CMK (cell line): Measurements from ENCODE around the gene RIPPLY3.

ENCODE experiments used
- DNase-seq: peaks from one replicate; pipeline ENCODE4 v3.0.0-alpha.2; 2010; ENCODE audit warnings: low read depth

Gene RIPPLY3, protein sequence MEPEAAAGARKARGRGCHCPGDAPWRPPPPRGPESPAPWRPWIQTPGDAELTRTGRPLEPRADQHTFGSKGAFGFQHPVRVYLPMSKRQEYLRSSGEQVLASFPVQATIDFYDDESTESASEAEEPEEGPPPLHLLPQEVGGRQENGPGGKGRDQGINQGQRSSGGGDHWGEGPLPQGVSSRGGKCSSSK

DNA sequence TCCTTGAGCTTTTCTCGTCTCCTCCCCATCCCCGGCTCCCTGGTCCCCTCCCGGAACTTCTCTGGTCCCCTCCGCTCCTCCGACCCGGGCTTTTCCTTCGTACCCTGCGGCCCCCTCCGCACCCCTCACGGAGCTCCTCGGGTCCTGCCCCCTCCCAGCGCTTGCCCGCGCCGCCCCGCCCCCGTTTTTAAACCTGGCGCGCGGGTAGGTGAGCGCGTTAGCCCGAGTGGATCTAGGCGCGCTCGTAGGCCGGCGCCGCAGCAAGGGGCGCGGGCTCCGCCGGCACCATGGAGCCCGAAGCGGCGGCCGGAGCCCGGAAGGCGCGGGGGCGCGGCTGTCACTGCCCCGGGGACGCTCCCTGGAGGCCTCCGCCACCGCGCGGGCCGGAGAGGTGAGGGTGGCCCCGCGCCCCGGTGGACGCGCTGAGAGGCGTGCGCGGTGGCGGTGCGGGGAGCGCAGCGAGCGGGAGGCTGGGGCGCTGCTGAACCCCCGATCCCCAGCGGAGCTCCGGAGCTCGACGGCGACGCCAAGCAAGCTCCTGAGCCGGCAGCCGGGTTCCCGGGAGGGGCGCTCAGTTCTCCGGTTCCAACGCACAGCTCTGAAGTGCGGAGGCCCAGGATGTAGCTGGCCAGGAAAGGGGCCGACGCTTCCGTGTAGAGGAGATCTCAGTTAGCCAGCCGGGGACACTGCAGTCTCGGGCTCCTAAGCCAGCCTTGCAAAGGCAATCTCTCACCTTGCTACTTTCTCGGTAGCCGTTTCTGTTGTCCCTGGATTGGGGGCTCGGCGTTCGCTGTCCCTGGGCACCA lies at the start of gene RIPPLY3:
TSS of gene RIPPLY3 (plus strand) at position 217 of the 806 bp plus-strand sequence. CDS start at position 288, 71 bp downstream.
- no peak for DNase-seq

DNA sequence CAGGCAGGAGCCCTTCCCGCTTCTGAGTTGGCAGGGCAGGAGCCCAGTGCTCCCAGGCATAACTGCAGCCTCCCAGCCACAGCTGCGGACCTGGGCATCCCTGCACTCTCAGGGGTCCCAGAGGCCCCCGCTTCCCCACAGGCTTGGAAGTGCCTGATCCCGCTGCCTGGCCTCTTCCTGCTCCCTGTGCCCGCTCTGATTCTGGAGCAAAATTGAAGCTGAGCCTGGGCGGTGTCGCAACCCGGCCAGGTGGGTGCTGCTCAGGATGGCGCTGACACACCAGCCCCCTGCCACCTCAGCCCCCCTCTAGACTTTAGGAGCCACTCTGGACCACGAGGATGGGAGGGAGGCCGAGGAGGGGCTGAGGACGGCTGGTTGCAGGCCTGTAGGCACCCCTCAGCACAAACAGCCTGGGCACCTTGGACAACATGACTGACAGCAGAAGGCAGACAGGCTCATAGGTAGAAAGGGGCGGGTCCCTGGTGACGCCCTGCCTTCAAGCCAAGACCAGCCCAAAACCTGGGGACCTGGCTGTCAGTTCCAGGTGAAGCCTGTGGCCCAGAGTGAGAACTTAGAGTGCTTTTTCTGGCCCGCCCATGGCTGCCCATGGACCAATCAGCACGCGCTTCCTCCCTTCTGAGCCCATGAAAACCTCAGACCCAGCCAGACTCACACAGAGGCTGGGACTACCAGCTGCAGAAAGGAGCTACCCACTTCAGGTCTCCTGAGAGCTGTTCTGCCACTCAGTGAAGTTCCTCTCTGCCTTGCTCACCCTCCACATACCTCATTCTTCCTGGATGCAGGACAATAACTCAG lies 47.3 kb upstream of the RIPPLY3 start:
- no peak for DNase-seq

DNA sequence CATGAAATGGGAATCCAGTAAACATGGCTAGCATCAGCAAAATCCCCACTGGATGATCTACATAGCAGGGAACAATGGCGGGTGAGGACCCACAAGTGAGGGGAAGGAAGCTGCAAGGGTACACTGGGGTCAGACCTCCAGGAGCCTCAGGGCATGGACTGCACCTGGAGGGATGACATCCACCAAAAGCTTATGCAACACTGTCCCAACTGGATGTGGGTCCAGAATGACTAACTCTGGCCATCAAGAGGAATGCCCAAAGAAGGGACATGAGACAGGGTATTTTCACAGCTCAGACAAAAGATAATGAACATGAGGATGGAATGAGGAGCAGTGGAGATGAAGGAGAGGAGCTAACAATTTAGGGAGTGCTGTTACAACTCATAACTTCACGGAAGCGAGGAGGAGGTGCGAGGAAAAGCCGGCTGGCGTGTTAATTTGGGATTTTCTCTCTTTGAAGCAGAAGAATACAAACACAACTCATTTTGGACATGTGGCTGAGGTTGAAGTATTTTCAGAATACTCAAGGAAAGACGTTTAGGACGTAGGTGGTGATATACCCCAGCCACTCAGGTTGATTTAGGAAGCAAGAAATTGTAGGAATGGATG lies 45.7 kb upstream of the RIPPLY3 start:
- DNase-seq: no peak

DNA sequence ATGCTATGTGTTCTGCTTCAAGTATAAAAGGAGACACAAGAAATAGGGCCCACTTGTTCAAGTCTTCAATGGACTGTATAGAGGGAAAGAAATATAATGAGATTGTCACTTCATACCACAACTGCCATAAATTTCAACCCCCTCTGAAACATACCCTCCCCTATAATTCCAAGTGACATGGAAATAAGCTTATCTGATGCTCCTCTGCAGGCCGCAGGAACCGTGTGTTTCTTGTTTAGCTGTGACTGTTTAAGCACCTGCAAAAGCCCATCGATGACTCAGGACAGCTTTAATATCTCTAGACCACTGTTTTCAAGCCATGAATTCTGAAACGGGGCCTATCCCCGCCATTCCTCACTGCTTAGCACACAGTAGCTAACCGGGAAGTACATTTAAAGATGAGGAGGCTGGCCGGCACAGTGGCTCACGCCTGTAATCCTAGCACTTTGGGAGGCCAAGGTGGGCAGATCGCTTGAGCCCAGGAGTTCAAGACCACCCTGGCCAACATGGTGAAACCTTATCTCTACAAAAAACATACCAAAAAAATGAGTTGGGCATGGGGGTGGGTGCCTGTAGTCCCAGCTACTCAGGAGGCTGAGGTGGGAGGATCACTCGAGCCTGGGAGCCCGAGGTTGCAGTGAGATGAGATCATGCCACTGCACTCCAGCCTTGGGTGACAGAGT lies 44.3 kb upstream of the RIPPLY3 start:
- DNase-seq: no peak

DNA sequence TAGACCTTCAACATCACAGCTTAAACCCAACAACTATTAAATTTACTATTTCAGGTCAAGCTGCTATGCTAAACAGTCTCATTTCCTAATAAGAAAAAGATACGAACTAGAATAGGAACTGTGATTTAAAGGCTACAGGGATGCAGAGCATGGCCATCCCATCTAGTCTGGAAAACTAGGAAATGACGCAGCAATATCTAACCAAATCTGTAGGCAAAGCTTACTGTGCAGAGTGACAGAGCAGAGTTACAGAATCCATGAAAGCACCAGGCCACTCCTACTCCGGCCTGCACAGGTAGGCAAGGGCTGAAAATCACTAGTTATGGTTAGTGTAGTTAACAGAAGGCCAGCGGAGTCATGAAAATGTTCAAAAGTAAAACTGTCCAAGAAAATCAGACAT lies 42.1 kb upstream of the RIPPLY3 start:
- no peak for DNase-seq

DNA sequence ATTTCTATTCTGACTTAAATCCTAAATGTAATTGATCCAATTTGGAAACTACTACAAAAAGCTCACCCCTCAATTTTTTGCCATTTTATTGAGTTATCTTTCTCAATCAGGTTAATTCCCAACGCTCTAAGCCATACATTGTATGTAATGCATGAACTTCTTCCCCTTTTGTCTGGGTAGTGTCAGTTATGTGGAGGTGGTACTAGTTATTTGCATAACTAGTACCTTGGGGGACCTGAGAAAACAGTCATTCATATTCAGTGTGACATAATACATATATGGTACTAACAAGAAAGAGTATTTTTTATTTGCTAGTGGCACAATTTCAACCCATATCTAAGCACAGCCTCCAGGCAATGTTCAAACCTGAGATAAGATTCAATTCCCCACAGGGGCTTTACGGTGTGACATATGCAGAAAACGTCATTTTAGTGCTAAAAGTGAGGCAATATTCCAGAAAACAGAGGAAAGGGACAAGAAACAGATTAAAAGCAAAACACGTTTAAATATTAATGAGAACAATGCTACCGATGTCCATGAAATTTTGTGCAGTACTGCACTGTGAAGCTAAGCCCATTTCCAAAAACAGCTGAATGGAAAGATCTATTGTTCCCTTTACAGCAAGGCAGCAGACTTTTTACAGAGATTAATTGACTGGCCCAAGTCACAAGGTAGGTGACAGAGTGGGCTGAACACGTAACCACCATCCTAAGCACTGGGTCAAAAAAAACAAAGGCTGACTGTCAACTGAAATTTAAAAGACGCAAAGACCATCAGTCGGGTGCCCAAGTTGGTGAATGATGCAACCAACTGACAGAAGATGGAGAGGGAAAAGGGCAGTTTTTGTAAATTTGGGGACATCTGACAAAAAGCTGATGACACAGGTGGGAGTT lies 41.4 kb upstream of the RIPPLY3 start:
- no peak for DNase-seq

DNA sequence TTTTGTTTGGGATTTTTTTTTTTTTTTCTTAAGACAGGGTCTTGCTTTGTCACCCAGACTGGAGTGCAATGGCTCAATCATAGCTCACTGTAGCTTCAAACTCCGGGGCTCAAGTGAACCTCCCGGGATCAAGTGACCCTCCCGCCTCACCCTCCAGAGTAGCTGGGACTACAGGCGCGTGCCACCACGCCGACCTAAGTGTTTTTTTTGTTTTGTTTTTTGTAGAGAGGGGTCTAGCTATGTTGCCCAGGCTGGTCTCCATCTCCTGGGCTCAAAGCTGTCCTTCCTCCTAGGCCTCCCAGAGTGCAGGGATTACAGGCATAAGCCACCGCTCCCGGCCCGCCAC lies 40.8 kb upstream of the RIPPLY3 start:
- no peak for DNase-seq

DNA sequence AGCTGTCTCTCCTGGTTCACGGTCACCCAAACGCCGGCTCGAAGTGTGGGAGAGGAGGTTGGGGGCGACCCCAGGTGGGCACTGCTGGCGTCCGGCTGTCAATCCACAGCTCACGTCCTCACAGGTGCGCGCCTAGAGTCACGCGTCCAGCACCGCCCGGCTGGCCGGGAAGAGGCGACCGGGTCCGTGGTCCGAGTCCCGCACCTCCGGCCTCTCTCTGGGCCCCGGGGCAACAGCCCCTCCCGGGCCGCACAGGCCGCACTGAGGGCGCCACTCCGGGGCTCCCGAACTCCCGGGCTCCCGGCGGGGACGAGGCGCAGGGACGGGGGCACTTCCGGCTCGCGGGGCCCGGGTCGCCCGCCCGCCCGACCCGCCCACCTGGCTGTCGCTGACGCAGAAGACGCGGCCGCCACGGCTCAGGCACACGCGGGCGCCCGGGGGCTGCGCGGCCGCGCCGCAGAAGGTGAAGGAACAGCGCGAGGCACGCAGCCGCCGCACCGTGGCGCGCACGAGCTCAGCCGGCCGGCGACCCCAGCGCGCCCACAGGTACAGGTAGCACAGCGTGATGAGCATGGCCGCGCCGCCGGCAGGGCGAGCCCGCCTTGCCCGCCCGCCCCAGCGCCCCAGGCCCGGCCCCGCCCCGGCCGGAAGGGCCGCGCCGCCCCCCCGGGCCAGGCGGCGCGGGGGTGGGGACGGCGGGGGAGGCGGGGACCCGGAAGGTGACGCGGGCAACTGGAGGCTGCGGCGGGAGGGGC lies 40.3 kb upstream of the RIPPLY3 start, which contains the start of gene HLCS:
TSS of gene HLCS (minus strand) at position 604 of the 755 bp plus-strand sequence. CDS start at position 573, 31 bp downstream.
- peak; percentile 77 for DNase-seq

DNA sequence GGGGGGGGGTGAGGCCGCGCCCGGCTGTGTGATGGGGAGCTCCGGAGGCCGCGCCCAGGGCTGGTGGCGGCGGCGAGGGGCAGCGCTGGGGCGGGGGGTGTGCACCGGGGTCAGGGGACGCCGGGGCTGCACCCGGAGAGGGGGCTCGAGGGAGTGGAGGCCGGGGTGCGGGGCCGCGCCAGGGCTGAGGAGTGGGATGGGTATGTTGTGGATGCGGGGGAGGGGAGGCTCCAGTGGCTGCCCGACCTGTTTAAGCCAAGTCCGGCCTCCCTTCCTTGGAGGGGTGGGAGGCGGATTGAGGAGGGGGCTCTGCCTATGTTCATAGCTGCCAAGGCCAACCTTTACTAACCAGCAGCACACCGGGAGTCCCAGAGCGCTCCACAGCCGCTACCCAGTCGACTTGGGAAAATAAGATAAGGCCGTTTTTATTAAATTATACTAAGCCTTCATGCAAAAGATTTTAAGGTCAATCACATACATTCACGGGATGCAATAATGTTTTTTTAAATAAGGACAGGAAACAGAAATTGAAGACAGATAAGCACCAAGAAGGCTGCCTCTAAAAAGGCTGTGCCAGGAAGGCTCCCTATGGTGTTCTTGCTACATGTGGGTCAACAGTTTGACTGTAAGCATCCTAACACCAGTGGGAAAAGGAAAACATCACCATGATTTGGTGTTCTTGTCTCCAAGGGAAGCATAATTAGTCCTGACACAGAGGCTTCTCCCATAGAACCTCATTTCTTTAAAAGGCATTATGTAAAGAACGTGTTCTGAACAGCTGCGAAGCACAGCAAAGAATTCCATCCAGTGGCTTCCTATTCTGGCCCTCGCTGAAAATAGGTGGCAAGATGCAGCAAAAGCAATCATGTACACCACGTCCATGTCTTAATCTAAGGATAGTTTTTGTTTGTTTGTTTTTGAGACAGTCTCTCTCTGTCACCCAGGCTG lies 39.4 kb upstream of the RIPPLY3 start:
- DNase-seq: peak; percentile 51

DNA sequence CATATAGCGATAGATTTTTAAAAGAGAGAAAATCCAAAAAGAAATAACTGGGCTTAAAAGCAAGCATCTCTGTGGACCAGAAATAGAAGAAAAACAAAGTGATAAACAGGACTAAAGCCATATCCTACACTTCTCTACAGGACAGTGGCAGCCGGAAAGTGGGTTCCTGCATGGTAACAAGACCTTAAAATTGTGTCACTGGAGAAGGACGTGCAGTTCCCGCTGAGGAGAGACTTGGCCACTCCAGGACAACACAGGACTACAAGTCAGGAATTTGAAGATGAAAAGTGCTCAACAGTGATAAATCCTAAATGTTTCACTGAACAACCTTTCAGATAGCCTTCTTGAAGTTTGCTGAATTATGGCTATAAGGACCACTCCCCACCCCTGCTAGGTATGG lies 38.1 kb upstream of the RIPPLY3 start:
- DNase-seq: no peak

DNA sequence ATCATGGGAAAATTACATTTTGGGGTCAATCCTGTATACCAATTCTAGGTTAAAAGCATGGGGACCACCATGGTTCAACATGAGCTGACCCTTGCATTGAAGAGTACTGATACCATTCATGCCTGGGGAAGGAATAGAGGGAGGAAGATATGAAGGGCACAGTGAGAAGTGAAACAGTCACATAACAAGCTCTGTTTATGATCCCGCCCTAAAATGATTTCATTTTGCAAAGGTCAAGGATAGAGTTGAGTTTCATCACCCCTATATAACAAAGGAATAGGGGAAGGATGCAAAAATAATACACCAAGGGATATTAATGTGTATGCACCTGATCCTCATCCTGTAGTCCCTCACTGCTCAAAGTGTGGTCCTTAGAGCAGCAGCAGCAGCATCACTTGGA lies 37.5 kb upstream of the RIPPLY3 start:
- no peak for DNase-seq

DNA sequence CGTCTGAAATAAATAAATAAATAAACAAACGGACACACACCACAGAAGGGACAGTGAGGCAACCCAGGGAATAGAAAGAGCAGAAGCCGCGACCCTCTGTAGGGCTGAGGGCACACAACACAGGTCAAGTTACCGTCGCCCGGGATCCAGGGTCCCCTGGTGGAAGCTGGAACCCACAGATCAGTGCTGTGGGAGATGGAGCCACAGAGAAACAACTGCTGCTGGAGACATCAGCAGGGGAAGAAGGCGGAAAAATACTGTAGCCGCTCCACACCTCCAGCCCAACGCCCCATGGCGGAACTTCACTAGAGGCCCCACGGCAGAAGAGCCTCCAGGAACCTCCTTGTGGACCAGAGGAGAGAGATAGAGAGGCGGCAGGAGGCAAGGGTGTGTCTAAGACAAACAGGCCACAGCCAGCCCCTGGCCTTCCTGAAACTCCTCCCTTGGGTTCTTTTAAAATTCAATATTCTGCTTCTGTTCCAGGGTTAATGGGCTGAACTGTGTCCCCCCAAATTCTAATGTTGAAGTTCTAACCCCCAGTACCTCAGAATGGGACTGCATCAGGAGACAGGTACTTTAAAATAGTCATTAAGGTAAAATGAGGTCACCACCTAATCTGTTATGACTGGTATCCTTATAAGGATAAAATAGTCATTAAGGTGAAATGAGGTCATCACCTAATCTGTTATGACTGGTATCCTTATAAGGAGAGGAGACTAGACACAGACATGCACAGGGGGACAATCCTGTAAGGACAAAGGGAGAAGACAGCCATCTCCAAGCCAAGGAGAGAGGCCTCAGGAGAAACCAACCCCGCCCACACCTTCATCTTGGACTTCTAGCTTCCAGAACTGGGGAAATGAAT lies 32.3 kb upstream of the RIPPLY3 start:
- DNase-seq: no peak

DNA sequence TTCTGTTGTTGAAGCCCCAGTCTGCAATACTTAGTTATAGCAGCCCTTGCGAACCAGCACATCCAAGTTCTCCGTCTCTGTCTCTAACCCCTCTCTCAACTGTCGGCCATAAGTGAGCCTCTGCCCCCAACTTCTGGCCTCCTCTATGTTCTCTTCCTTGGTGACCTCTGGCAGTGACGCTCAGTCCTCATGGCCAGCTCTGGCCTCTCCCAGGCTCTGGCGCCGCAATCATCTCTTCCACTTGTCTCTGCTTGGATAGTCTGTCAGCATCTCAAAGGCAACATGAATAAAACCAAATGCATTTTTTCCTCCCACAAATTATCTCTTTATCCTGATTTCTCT lies 31.7 kb upstream of the RIPPLY3 start:
- DNase-seq: no peak

DNA sequence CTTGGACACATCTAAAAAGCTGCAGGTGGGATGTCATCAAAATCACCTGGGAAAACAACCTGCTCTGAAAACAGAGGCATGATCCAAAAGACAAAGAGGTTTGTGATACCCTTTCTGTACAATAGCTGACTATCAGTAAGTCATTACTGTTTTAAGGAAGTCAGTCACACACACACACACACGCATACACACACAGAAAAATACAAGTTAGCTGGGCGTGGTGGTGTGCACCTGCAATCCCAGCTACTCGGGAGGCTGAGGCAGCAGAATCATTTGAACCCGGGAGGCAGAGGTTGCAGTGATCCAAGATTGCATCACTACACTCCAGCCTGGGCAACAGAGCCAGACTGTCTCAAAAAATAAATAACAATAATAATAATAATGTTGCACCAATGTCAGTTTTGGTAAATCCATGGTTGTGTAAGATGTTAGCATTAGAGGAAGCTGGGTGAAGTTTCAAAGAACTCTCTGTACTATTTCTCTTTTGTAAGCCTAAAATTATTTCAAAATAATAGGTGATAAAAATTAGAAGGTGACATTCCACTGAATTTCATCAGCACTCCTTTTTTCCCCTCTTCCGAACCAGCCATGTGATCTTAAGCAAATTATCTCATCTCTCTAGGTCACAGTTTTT lies 30.2 kb upstream of the RIPPLY3 start:
- DNase-seq: no peak

DNA sequence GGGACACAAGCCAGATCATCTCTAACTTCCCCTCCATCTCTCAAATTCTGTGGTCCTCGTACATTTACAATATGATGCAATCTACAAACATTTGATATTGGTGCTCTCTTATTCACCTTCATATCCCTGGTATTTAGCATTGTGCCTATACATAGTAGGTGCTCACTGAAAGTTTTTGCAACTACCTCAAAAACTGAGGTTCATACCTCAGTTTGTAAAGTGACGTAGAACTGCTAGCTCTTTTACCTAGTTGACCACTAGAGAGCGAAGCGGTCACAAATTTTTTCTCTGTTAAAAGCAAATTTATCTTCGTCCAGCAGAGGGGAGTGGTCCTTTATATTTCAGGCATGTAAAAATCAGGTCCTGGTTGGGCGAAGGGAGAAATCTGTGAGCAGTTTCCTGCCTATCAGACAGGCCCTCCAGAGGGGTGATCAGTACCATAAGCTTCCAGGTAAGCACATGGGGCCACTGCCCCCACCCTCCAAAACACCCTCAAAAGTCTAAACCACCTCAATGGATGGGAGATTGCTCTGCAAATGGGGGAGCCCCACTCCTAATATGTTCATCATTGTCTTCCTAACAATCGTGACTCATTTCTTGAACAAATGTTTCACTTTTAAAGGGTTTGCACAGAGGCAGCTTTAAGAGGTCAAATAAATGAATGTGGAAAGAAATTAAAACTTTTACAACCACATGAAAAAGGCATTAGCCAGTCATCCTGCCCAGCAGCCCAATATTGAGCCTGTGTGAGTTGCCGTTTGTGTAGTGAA lies 29.4 kb upstream of the RIPPLY3 start:
- peak; percentile 52 for DNase-seq

DNA sequence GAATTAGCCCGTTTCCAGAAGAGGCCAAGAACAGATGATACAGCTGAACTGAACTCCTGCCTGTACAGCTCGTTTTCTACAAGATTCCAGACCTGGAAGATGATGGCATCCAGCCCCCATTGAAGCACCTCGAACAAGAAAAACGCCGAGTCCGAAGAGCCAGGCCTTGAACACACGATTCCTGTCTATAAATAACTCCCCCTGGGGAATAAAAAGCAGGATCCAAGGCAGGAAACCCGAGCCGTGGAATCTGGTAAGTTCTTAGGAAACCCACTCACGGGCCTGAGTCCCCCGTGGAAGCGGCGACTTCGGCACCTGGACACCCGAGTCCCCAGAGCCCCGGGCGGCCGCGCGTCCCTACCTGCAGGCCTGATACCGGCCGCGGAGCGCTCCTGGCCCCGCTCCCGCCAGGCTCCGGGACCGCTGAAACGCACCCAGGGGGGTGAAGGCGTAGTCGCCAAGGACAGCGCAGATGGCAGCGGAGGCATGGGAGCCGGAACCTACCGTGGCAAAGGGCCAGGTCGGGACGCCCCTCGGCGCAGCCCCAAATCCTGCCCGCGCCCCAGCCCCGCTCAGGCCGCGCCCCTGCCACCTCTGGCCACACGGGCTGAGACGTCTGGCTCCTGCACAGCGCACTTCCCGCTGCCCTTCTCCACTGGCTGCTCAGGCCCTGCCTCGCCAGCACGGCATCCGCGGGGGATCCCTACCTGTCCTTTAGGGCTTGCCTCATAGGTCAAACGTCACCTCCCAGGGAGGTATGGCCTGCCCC lies 26.0 kb upstream of the RIPPLY3 start:
- DNase-seq: no peak
